ENCODE measurements around the gene ACOT11. TPM values are rescaled to one million over a fixed set of nuclear protein-coding genes. Genes with fewer than 3 reads are reported as not detected.

Gene ACOT11
- total and polyA plus RNA-seq, 2 of the 13 experiments (the other 11 are each of a cell fraction or from before 2014, with no cell fraction given), result 2.6 to 3.3 TPM

- TF ChIP-seq ZNF609 (CRISPR knock-in tag; IDR thresholded peaks at IDR 0.05; ENCODE audit: borderline replicate concordance) (no peak), ZNF672 (CRISPR knock-in tag; IDR thresholded peaks at IDR 0.05) (no peak), KLF13 (CRISPR knock-in tag; IDR thresholded peaks at IDR 0.05) (no peak), ZNF784 (CRISPR knock-in tag; IDR thresholded peaks at IDR 0.05; ENCODE audit: borderline replicate concordance) (no peak), XRCC5 (optimal IDR thresholded peaks at IDR 0.05; ENCODE audit: low read length) (peak; percentile 12), AFF4 (CRISPR knock-in tag; IDR thresholded peaks at IDR 0.05) (no peak), ZNF639 (CRISPR knock-in tag; conservative IDR thresholded peaks at IDR 0.05) (peak; percentile 40; the same call in 1 of the 2 replicates), CEBPG (CRISPR knock-in tag; IDR thresholded peaks at IDR 0.05) (no peak), ELK4 (CRISPR knock-in tag; IDR thresholded peaks at IDR 0.05; ENCODE audit: borderline replicate concordance) (no peak), MXD3 (CRISPR knock-in tag; IDR thresholded peaks at IDR 0.05) (no peak; the same call in 1 of the 2 replicates), ZBTB33 (CRISPR knock-in tag; IDR thresholded peaks at IDR 0.05) (no peak), ADNP (CRISPR knock-in tag; IDR thresholded peaks at IDR 0.05) (no peak)
Measured at GRCh38 chr1:54542120-54542961, 5.7 kb upstream of the ACOT11 start (continued).

Data from HepG2 (cell line).